ENCODE data around the gene LCN2. TPM values are rescaled to one million over a fixed set of nuclear protein-coding genes. Genes with fewer than 3 reads are reported as not detected.

Gene LCN2
- total and polyA plus RNA-seq, 12 donors, result 0.33 to 48.2 (median 1.2) TPM; not detected in 3

GRCh38 chr9:128187361-128187760 lies 38.1 kb downstream of the LCN2 start:
- no peak for DNase-seq
- no peak overlapping the region for H3K4me3 ChIP-seq
- H3K9me3 ChIP-seq (replicated peaks in 1 of 3), result no peaks in the 10 kb centered on the region
- no peaks in the 10 kb centered on the region for H3K27me3 ChIP-seq
- H3K36me3 ChIP-seq (replicated peaks in 1 of 2), result peaks cover 0 to 68% of the 10 kb centered on the region in 2 donors
- WGBS, 4 donors, result 85 to 94% (median 90%) methylated on average over 2 of the region's 2 CpGs
- peaks cover 13 to 16% of the 10 kb centered on the region in 2 donors for H3K4me1 ChIP-seq (replicated peaks in 1 of 2)
- intact Hi-C loops (cut with DNase I), result no loop called here
- TF ChIP-seq POLR2A (IDR thresholded peaks at IDR 0.05), result no peak
- TF ChIP-seq, protein P1, sequence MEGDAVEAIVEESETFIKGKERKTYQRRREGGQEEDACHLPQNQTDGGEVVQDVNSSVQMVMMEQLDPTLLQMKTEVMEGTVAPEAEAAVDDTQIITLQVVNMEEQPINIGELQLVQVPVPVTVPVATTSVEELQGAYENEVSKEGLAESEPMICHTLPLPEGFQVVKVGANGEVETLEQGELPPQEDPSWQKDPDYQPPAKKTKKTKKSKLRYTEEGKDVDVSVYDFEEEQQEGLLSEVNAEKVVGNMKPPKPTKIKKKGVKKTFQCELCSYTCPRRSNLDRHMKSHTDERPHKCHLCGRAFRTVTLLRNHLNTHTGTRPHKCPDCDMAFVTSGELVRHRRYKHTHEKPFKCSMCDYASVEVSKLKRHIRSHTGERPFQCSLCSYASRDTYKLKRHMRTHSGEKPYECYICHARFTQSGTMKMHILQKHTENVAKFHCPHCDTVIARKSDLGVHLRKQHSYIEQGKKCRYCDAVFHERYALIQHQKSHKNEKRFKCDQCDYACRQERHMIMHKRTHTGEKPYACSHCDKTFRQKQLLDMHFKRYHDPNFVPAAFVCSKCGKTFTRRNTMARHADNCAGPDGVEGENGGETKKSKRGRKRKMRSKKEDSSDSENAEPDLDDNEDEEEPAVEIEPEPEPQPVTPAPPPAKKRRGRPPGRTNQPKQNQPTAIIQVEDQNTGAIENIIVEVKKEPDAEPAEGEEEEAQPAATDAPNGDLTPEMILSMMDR (IDR thresholded peaks at IDR 0.05), result no peak
- no peak overlapping the region for H3K27ac ChIP-seq

GRCh38 chr9:128188209-128188608 lies 39.0 kb downstream of the LCN2 start:
- peaks cover 0 to 59% of the 10 kb centered on the region in 2 donors for H3K36me3 ChIP-seq (replicated peaks in 1 of 2)
- DNase-seq, result no peak
- intact Hi-C loops (cut with DNase I), result no loop called here
- no peaks in the 10 kb centered on the region for H3K9me3 ChIP-seq (replicated peaks in 1 of 3)
- H3K27me3 ChIP-seq, result no peaks in the 10 kb centered on the region
- H3K27ac ChIP-seq, result no peak overlapping the region
- WGBS, 4 donors, result 73 to 80% (median 79%) methylated on average over 1 of the region's 1 CpG
- no peak for TF ChIP-seq POLR2A (IDR thresholded peaks at IDR 0.05)
- TF ChIP-seq, protein P1 (IDR thresholded peaks at IDR 0.05), result no peak
- no peak overlapping the region for H3K4me3 ChIP-seq
- peaks cover 13 to 20% of the 10 kb centered on the region in 2 donors for H3K4me1 ChIP-seq (replicated peaks in 1 of 2)

GRCh38 chr9:128190013-128190412 lies 40.8 kb downstream of the LCN2 start:
- Histone ChIP-seq H3K36me3 (replicated peaks in 1 of 2) (peaks cover 0 to 43% of the 10 kb centered on the region in 2 donors), H3K4me1 (replicated peaks in 1 of 2) (peaks cover 13 to 20% of the 10 kb centered on the region in 2 donors), H3K4me3 (no peak overlapping the region), H3K27me3 (no peaks in the 10 kb centered on the region), H3K27ac (no peak overlapping the region), H3K9me3 (replicated peaks in 1 of 3) (no peaks in the 10 kb centered on the region)
- intact Hi-C loops (cut with DNase I), result no loop called here
- TF ChIP-seq, protein P1 (IDR thresholded peaks at IDR 0.05), result no peak
- TF ChIP-seq POLR2A (IDR thresholded peaks at IDR 0.05), result no peak
- no peak for DNase-seq
- 71 to 94% (median 92%) methylated on average over 2 of the region's 2 CpGs for WGBS, 4 donors

DNA sequence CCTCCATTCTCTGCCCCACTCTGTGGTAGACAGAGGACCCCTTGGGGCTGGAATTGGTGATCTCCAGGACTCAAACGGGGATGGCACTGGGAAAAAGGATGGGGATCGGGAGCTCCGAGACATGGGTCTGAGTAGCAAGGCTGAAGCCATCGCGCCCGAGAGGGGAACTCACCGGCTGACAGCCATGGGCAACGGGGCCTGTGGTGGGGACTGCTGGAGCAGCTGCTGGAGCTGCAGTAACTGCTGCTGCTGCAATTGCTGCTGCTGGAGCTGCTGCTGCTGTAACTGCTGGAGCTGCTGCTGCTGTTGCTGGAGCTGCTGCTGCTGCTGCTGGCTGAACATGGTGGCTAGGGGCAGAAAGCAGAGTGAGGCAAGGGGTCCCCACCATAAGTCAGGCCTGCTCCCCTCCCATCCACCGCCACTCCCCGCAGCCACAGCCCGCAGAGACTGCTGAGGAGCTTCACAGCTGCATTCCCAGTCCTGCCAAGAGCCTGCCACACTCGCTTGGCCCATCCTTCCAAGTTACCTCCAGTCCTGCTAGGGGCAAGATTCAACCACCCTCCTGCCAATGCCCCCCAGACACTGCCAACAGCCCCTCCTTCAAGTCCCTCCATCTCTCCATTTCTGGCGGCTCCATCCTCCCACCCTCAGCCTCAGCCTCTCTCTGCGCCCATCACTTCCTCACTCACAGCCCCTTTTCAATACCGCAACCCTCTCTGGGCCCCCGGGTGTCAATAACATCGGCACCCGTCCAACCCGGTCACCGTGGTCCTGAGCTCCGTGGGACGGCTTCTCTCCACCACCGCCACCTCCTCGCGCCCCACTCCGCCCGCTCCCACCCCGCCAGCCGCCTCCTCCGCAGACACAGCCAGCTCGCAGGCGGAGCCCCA lies 41.5 kb downstream of the LCN2 start:
- peak in 3 of 7 donors; percentile 28 to 43 (median 40) for DNase-seq
- no peaks in the 10 kb centered on the region for H3K9me3 ChIP-seq (replicated peaks in 1 of 3)

More for the DNA sequence above, 41.5 kb downstream of the LCN2 start:
- Histone ChIP-seq H3K36me3 (replicated peaks in 1 of 2) (peaks cover 0 to 36% of the 10 kb centered on the region in 2 donors), H3K4me3 (peak overlapping the region; percentile 37 to 93 (median 64)), H3K4me1 (replicated peaks in 1 of 2) (peaks cover 13 to 20% of the 10 kb centered on the region in 2 donors), H3K27ac (peak overlapping the region; percentile 47 to 95 (median 81)), H3K27me3 (no peaks in the 10 kb centered on the region)
- intact Hi-C loops (cut with DNase I), result no loop called here
- 17 to 27% (median 21%) methylated on average over 25 to 32 of the region's 32 CpGs for WGBS, 4 donors
- no peak for TF ChIP-seq POLR2A (IDR thresholded peaks at IDR 0.05)
- TF ChIP-seq, protein P1 (IDR thresholded peaks at IDR 0.05), result no peak

Measured in adrenal gland (tissue), 12 donors.